ENCODE measurements around the gene EIF4E.
"Not testable (repeated sequence)": the region's sequence is repeated elsewhere in the genome, so short reads cannot be mapped to it uniquely, and the experiment has no call there.

Gene EIF4E

GRCh38 chr4:98864560-98864959 lies 64.4 kb downstream of the EIF4E start:
- no peak for DNase-seq (ENCODE audit: insufficient read length)
- no peak for FAIRE-seq
- TF ChIP-seq POLR2AphosphoS5 (IDR thresholded peaks at IDR 0.05; ENCODE audit: low read depth, low read length), result no peak
- TF ChIP-seq TAF1 (IDR thresholded peaks at IDR 0.05; ENCODE audit: borderline replicate concordance, low read depth, low read length), result no peak
- TF ChIP-seq POLR2A (IDR thresholded peaks at IDR 0.05; ENCODE audit: low read depth, low read length), result no peak

GRCh38 chr4:98862371-98862770 lies 66.6 kb downstream of the EIF4E start:
- FAIRE-seq, result no peak
- TF ChIP-seq POLR2AphosphoS5 (IDR thresholded peaks at IDR 0.05; ENCODE audit: low read depth, low read length) (no peak), TAF1 (IDR thresholded peaks at IDR 0.05; ENCODE audit: borderline replicate concordance, low read depth, low read length) (no peak), POLR2A (IDR thresholded peaks at IDR 0.05; ENCODE audit: low read depth, low read length) (no peak)

GRCh38 chr4:98861100-98861884 lies 67.6 kb downstream of the EIF4E start:
- no peak for TF ChIP-seq POLR2A (IDR thresholded peaks at IDR 0.05; ENCODE audit: low read depth, low read length)
- TF ChIP-seq TAF1 (IDR thresholded peaks at IDR 0.05; ENCODE audit: borderline replicate concordance, low read depth, low read length), result no peak
- TF ChIP-seq POLR2AphosphoS5 (IDR thresholded peaks at IDR 0.05; ENCODE audit: low read depth, low read length), result no peak
- DNase-seq (ENCODE audit: insufficient read length) (no peak), FAIRE-seq (no peak)

More at GRCh38 chr4:98862371-98862770, 66.6 kb downstream of the EIF4E start:
- DNase-seq (ENCODE audit: insufficient read length), result no peak

GRCh38 chr4:98851806-98852205 lies 77.1 kb downstream of the EIF4E start:
- no peak for FAIRE-seq
- DNase-seq (ENCODE audit: insufficient read length), result no peak
- no peak for TF ChIP-seq POLR2AphosphoS5 (IDR thresholded peaks at IDR 0.05; ENCODE audit: low read depth, low read length)
- no peak for TF ChIP-seq POLR2A (IDR thresholded peaks at IDR 0.05; ENCODE audit: low read depth, low read length)
- TF ChIP-seq TAF1 (IDR thresholded peaks at IDR 0.05; ENCODE audit: borderline replicate concordance, low read depth, low read length), result no peak

GRCh38 chr4:98850937-98851336 lies 78.0 kb downstream of the EIF4E start:
- TF ChIP-seq POLR2A (IDR thresholded peaks at IDR 0.05; ENCODE audit: low read depth, low read length) (no peak), TAF1 (IDR thresholded peaks at IDR 0.05; ENCODE audit: borderline replicate concordance, low read depth, low read length) (no peak), POLR2AphosphoS5 (IDR thresholded peaks at IDR 0.05; ENCODE audit: low read depth, low read length) (no peak)
- DNase-seq (ENCODE audit: insufficient read length) (no peak), FAIRE-seq (no peak)

GRCh38 chr4:98848448-98848847 lies 80.5 kb downstream of the EIF4E start:
- DNase-seq (ENCODE audit: insufficient read length) (no peak), FAIRE-seq (no peak)
- TF ChIP-seq POLR2A (IDR thresholded peaks at IDR 0.05; ENCODE audit: low read depth, low read length), result no peak
- no peak for TF ChIP-seq POLR2AphosphoS5 (IDR thresholded peaks at IDR 0.05; ENCODE audit: low read depth, low read length)
- TF ChIP-seq TAF1 (IDR thresholded peaks at IDR 0.05; ENCODE audit: borderline replicate concordance, low read depth, low read length), result no peak

GRCh38 chr4:98845960-98846359 lies 83.0 kb downstream of the EIF4E start:
- DNase-seq (ENCODE audit: insufficient read length) (no peak), FAIRE-seq (no peak)
- TF ChIP-seq POLR2AphosphoS5 (IDR thresholded peaks at IDR 0.05; ENCODE audit: low read depth, low read length) (no peak), TAF1 (IDR thresholded peaks at IDR 0.05; ENCODE audit: borderline replicate concordance, low read depth, low read length) (no peak)

GRCh38 chr4:98842917-98843316 lies 86.0 kb downstream of the EIF4E start:
- not testable (repeated sequence) for FAIRE-seq; DNase-seq (ENCODE audit: insufficient read length)

GRCh38 chr4:98838977-98839618 lies 89.8 kb downstream of the EIF4E start:
- no peak for DNase-seq (ENCODE audit: insufficient read length)
- FAIRE-seq, result no peak
- TF ChIP-seq POLR2AphosphoS5 (IDR thresholded peaks at IDR 0.05; ENCODE audit: low read depth, low read length) (no peak), TAF1 (IDR thresholded peaks at IDR 0.05; ENCODE audit: borderline replicate concordance, low read depth, low read length) (no peak), POLR2A (IDR thresholded peaks at IDR 0.05; ENCODE audit: low read depth, low read length) (no peak)

GRCh38 chr4:98838531-98838930 lies 90.4 kb downstream of the EIF4E start:
- FAIRE-seq (no peak), DNase-seq (ENCODE audit: insufficient read length) (no peak)
- TF ChIP-seq POLR2AphosphoS5 (IDR thresholded peaks at IDR 0.05; ENCODE audit: low read depth, low read length) (no peak), POLR2A (IDR thresholded peaks at IDR 0.05; ENCODE audit: low read depth, low read length) (no peak), TAF1 (IDR thresholded peaks at IDR 0.05; ENCODE audit: borderline replicate concordance, low read depth, low read length) (no peak)

GRCh38 chr4:98833384-98833783 lies 95.5 kb downstream of the EIF4E start:
- no peak for DNase-seq (ENCODE audit: insufficient read length)
- no peak for TF ChIP-seq POLR2A (IDR thresholded peaks at IDR 0.05; ENCODE audit: low read depth, low read length)
- no peak for FAIRE-seq

GRCh38 chr4:98831036-98831435 lies 97.9 kb downstream of the EIF4E start:
- not testable (repeated sequence) for DNase-seq (ENCODE audit: insufficient read length); FAIRE-seq
